NCI-H1105 (cell line): Measurements from ENCODE around the gene NKX2-1.
"Not testable (repeated sequence)": the region's sequence is repeated elsewhere in the genome, so short reads cannot be mapped to it uniquely, and the experiment has no call there.

Source experiments
- DNase-seq: peaks from one replicate; lab custom pipeline; 2025; lab: John Stamatoyannopoulos, UW

Gene NKX2-1

DNA sequence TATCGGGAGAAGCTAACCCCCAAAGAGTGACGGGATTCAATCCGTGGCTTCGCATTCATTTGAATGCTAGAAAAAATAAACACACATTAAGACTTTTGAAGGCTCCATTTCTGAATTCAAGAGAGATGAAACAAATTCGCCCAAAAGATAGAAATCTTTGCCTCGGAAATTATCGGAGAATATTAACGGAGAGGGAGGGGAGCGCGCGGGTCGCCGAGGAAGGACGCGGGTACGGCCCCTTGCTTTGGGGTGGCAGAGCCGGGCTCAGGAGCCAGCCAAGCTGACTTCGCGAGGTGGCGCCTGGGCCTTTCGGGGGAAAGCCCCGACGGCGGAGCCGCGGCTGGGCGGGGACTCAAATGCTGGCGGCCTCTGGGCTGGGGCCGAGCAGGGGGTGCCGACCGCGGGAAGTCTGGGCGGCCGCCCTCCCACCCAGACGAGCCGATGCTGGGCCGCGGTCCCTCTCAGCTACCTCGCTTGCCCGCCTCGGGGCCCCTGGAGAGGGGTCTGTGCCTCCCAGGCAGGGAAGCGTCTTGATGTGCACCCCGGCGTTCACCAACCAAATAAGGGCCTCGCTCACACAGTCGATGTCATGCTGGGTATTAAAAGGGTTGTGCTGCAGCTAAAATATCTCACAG lies 14.7 kb downstream of the NKX2-1 start:
- no peak for DNase-seq

DNA sequence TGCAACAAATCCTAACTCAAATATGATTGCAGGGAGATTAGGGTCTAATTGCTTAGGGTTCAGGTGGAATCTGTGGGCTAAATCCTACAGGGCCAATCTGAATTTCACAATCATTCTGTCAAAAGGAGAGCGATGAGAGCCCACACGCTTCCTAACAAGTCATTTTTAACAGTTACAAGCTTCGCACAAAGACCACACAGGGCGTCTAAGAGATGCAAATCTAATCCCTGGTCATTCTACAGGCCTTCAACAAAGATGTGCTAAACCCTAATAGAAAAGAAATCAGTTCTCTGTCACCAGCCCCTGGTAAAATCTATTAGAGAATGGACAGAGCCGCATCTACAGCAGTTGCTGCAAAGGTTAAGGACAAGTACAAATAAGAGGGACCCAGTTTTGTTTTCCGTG lies 15.3 kb downstream of the NKX2-1 start:
- DNase-seq: no peak

DNA sequence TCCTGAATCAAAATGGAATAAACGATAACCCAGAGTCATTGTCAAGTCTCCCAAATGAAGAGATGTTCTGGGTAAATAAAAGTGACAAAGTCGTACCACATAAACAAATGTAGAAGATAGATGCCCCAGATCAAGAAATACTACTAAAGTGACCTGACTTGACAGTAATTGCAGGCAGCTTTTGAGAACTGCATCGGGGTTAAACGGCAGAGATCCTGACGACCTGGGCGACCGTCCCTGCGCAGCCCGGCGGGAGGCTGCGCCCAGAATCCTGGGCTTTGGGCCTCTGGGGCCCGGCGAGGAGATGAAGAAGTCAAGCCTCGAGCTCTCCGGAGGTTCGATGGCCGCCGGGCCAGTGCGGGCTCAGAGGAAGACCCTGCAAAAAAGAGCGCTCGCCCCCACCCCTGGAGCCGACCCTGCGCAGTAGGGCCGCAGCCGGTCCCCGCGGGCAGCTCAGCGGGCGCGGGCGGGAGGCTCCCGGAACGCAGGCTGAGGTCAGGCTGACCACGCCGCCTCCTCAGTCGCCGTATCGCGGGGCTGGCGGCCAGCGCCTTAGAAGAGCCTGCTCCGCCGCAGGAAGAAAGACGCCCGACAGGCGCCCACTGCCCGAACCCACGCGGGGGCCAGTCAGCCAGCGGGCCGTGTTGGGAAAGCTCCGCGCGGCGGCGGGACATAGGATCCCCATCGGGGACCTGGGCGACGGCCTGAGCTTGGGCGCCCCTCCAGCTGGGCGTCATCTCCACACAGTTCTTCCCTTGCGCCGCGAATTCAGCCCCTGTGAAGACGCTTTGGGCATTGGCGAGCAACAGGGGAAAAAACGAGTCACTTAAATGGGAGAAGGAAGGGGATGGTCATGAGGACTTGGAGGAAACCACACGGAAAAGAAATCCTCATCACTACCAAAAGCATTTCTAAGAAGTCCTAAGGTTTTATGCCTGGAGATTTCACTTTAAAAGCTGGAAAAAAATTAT lies 16.0 kb downstream of the NKX2-1 start:
- DNase-seq: no peak

DNA sequence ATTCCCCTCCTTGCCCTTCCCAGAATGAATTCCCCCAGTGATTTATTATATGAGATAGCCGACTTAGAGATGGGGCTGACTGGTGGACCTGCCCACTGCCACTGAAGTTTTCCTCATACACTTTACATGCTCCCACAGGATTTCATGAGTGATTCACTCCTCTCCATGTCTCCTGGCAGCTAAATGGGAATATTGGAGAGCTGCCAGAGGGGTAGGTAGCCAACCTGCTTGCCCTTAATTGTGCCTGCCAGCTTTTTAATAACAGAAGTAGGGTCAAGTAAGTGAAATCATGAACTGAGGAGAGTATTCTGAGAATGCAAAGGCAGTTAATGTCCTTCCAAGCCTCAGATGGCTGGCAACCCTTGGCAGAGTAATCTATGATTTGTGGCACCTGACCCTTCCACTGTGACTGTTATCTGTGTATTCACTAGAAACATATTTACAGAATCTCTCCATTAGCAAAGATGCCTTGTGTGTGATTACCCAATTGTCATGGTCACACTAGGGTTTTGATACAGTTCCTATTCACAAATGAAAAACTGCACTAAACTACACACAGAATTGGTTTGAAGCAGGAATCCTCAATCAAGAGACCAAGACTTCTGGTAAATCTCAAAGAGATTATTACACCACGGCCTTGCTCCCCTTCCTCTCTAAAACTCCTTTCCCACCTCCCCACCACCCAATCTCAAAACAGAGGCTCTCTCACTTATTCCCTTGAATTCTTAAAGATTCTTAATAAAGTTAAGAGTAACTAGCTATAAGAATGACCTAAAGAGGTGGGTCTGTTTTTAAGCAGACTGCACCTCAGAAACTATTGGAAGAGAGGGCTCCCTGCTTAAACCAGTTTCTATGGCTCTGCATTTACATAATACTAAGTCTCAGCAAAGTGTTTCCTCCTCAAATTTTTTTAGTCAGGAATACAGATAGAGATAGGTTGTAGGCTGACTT lies 17.2 kb downstream of the NKX2-1 start:
- DNase-seq: peak; percentile 89

DNA sequence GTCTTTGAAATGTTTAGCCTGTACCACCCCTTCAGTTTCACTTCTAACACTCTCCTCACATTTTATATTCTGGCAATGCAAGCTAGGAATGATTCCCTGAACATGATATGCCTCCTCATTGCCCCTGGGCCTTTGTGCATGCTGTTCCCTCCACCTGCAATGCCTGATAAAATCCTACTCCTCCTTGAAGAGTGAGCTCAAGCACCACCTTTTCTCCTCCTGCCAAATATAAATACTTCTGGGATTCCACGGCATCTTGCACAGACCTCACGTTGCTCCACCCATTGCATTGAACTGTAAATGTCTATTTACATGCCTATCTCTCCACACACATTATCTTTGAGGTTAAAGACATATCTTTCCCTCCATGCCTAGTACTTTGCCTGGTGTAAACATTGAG lies 21.1 kb downstream of the NKX2-1 start:
- no peak for DNase-seq

DNA sequence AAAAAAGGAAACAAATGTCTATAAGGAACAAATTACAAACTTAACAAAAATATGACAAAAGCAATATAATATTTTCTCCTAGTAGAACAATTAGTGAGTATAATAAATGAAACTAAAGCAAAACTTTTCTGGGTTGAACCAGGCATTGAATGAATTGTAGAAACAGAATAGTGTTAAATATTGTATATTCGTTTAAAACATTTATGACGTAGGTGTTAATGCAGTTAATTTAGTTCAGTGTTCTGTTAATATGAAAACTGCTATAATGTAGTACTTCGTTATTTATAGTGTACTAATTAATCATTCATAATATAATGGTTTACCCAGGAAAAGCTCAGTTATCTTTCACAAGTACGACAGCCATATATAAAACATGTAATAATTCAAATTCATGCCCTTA lies 23.7 kb downstream of the NKX2-1 start:
- DNase-seq: no peak

DNA sequence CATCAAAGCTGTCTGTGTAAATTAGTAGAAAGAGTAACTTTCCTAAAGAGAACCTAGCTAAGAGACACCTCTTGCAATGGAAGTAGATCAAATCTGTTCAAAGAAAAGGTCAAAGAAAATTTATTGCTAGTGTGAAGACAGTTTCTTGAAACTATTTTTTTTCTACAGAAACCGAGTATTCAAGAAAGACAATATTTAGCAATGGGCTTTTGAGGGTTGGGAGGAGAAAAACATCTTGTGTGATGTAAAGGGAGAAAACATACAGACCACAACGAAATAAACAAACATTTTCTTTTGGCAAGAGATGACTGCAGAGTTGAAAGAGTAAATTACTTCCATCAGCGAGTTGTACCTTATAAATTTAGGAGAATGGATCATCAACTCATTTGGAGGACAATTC lies 24.4 kb downstream of the NKX2-1 start:
- DNase-seq: no peak

DNA sequence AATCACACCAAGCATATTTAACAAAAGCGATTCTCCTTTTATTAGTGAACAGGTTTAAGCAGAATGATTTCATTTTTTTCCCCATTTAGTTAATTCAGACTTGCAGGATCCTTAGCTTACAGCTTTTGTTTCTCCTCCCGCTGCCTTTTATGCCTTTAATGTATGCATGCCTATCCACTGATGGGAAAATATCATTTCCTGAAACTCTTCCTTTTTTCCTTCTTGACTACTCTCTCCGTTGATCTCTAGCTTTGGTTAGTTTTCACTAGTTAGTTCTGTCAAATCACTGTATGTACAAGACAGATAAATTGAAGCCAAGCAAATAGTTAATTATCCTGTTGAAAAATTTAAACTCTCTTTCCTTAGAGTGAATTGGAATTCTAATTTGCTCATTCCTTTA lies 26.3 kb downstream of the NKX2-1 start:
- DNase-seq: no peak

DNA sequence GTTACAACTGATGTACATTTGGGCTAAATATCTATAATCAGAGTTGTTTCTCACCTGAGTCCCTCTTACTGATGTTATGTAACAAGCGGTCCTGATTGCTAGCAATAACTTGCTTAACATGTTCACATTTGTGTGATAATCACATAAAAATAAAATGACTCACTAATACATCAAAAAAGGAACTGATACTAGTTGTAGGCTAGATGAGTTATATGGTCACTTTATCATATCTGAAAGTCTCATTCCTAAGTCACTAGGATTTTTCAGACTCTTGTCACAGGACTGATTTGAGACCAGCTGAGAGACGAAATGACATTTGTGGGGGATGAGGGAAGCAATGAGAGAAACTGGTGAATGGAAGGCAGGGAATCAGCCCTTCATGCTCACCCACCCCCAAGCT lies 34.3 kb downstream of the NKX2-1 start:
- DNase-seq: no peak

DNA sequence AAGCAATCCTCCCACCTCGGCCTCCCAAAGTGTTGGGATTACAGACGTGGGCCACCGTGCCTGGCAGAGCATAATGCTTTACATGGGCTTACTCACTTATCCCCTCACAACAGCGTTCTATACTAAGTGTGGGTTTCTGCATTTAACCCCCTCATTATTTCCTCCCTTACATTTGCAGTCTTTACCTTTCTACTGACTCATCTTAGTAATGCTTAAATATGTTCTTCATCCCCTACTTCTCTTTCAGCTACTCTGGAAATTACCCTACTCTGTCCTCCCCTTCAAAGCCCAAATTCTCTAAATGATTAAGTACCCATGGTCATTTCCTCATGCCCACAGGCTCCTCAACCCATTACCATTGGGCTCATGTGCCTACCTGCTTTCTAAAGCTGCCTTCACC lies 40.7 kb downstream of the NKX2-1 start:
- DNase-seq: no peak

DNA sequence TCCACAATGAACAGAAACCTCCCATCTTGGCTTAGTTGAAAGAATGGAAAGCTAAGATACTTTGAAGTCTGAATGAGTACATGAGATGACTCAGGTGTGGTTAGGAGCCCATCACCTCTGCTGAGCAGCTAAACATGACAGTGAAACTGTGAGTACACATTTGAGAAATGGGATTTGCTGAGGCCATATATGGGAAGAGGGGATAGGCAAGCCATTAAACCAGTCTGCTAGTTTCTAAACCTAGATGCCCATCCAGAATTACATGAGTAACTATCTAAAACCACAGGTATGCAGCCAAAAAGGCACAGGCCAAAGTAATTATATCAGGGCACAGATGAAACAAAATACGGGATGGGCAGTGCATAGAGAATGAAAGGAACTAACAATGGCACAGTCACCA lies 41.2 kb downstream of the NKX2-1 start:
- DNase-seq: no peak

DNA sequence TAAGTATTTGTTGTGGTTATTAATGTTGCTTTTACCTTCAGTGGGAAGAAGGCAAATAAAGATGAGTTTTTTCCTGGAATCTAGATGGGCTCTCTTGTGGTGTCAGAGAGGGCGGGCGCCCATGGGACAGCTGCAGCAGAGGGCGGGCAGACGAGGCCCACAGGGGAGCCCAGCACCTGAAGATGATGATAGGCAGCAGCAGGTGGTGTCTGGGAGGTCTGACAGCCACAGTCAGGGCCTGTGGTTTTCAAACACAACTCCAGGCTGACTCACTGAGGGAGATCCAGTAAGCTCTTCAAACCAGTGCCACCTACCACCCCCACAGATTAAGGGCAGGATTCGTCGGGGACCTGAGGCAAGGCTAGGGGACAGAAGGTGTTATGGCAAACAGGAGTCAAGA lies 42.8 kb downstream of the NKX2-1 start:
- no peak for DNase-seq

DNA sequence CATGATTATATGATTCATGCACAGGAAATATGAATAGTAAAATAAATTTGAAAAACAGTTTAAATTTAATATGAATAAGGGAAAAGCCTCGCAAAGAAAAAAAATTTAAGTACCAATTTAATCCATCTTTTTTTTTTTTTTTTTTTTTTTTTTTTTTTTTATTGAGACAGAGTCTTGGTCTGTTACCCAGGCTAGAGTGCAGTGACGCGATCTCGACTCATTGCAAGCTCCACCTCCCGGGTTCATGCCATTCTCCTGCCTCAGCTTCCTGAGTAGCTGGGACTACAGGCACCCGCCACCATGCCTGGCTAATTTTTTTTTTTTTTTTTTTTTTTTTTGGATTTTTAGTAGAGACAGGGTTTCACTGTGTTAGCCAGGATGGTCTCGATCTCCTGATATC lies 44.0 kb downstream of the NKX2-1 start:
- not testable (repeated sequence) for DNase-seq

DNA sequence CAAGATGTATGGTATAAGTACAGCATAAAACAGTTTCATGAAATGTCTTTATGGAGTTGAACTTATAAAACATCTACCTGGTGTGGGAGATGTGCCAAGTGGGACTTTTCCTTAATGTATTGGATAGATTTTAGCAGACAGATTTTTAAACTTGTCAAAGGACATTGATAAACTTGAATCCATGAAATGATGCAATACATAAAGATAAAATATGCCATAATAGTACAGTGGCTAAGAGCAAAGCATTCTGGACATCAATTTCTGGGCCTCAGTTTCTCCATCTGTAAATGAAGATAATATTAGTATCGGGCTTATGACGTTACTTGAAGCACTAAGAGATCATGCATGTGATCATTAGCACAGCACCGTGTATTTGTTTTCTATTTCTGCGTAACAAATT lies 45.4 kb downstream of the NKX2-1 start:
- no peak for DNase-seq

DNA sequence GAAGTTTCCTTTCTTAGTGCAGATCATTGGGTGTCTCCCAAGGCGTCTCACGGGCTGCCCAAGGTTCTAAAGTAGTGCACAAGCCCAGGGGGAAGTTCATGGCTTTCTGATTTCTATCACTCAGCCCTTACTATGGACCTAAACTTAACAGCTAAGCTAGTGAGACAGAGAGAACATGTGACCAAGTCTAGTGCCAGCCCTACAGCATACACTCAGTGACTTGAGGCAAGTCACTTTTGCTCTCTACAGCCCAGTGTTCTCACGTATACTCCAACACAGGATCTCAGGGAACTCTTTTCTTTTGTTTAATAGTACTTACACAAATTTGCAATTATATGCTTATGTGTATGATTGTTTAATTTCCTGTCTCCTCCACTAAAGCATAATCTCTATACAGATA lies 48.6 kb downstream of the NKX2-1 start:
- DNase-seq: no peak

DNA sequence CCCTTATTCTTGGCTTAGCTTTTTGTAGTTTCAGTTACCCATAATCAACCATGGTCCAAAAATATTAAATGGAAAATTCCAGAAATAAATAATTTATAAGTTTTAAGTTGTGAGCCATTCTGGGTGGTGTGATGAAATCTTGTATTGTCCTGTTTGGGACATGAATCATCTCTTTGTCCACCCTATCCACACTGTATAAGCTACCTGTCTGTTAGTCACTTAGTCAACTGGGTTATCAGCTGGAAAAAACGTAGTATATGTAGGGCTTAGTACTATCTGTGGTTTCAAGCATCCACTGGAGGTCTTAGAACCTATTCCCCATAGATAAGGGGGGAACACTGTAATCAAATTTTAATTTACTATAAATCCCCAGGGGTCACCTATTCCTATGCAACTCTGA lies 52.7 kb downstream of the NKX2-1 start:
- no peak for DNase-seq
